Measurements from ENCODE around the gene JPH2.
A peak's percentile ranks its signal among the peaks of the same experiment; 100 is the strongest.
"Not testable (repeated sequence)": the region's sequence is repeated elsewhere in the genome, so short reads cannot be mapped to it uniquely, and the experiment has no call there.

Gene JPH2

GRCh38 chr20:44211177-44212039 is 24.4 kb upstream of the JPH2 start:
- DNase-seq: no peak

GRCh38 chr20:44210406-44211176 is 23.6 kb upstream of the JPH2 start, which contains the start of gene OSER1:
Gene OSER1, minus strand, starts transcription at chr20:44210771. Its CDS starts 3,814 bp downstream, at chr20:44206957.
- peak; percentile 96 for DNase-seq

DNA sequence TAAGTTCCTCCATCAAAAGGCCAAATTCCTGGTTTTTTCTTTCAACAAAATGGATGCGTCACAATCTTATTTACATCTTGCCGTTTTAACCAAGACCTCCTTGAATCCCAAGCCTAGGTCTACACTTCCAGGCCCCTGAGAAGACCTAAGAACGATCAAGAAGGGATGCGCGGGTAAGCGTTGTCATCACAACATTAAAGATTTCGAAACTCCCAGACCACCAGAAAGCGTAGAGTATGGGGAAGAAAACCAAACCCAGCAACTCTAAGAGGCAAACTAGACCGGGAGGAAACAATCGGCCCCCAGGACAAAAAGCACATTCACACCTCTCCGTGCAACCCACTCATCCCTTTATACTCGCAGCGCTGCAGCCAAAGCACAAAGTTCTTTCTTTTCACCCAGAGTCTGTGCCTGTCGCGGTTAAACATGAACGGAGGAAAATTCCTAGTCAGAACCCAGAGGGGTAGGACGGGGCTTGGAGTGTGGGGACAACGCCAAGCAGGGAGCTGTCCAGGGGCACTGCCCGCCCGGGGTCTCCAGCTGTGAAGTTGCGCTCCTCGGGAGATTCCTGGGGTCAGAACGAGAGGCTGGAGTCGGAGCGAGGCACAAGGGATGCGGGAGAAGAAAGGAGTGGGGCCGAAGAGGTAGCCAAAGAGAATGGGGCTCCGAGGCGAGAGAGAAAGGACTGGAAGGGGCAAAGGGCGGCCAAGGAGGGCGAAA is 22.9 kb upstream of the JPH2 start:
- DNase-seq: no peak

GRCh38 chr20:44208770-44209169 is 21.8 kb upstream of the JPH2 start:
- DNase-seq: no peak

GRCh38 chr20:44208165-44208564 is 21.2 kb upstream of the JPH2 start:
- no peak for DNase-seq

DNA sequence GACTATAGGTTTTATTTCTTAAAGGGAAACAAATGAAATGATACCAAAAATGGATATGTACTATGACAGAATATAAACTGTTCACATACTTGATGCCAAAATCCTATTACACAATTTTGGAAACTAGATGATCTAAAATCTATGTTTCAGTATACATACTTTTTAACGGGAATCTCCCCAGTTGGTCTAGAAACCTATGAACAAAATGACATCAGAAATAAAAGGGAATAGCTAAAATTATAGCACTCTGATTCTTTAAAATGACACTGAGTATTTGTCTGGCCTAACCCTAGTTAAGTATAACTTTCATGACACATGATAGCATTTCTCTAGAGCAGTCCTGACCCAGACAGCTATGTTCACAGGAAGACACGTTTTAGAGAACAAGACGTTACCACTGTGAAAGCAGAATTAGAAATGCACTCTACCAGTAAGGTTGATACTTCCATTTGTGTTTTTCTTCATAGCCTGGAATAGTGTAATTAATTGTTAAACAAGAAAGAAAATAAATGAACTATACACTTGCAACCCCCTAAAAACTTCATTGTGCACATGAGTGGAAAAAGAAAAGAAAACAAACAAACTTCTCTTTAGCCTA is 20.2 kb upstream of the JPH2 start:
- DNase-seq: no peak

GRCh38 chr20:44206132-44206531 is 19.1 kb upstream of the JPH2 start:
- DNase-seq: no peak

- no peak for DNase-seq
These were observed 17.8 kb upstream of the JPH2 start for GRCh38 chr20:44204832-44205215.

- no peak for DNase-seq
These were observed 17.3 kb upstream of the JPH2 start for GRCh38 chr20:44204156-44204831.

DNA sequence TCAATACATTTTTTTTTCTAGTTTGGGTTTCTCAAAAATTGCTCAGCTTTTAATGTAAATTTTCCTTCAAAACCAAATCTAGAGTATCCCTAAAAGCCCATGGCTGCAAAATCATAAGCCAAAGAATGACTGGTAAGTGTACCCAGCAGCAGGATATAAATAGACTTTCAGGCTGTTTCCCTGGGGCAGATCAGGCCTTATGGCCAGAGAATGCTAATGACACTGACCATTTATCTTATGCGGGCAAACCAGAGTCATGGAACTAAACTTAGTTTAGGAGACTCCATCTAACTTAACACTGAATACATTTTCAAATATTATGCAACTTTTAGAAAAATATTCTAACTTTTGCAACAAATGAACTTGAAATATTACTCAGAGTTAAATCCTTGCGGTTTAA is 16.2 kb upstream of the JPH2 start:
- DNase-seq: no peak

GRCh38 chr20:44200983-44201382 is 14.0 kb upstream of the JPH2 start:
- DNase-seq: no peak

DNA sequence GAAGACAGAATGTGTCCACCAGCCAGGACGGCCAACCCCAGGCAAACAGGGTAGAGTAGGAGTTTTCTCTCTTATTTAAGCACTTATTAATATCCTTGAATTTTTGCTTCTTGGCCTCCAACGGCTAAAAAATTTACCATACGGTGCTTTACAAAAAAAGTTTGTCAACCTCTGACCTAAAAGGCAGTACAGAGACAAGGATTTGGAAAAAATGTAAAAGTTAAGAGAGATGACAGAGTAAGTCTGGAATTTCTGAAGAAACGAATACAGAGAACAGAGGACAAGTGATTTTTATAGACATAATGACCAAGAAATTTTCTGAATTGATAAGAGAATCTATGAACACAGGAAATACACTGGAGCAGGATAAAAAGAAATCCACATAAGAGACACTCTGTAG is 13.4 kb upstream of the JPH2 start:
- no peak for DNase-seq

DNA sequence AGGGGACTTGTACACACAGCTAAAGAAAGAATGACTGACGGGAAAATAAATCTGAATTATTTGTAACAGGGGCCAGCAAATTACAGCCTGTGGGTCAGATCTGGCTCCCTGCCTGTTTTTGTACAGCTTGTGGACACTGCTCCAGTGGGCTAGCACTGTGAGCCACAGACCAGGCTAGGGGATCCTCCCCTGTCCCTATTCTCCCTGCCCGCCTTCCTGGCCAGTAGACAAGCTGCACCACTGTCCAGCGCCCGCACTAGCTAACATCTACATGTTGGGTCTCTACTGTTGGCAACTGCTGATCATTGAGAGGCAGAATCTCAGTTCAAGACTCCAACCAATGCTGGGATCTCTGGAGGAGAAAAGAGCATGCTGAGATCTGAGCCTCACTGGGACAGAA is 12.9 kb upstream of the JPH2 start:
- DNase-seq: no peak

- DNase-seq: no peak
These were observed 11.9 kb upstream of the JPH2 start for GRCh38 chr20:44198872-44199271.

DNA sequence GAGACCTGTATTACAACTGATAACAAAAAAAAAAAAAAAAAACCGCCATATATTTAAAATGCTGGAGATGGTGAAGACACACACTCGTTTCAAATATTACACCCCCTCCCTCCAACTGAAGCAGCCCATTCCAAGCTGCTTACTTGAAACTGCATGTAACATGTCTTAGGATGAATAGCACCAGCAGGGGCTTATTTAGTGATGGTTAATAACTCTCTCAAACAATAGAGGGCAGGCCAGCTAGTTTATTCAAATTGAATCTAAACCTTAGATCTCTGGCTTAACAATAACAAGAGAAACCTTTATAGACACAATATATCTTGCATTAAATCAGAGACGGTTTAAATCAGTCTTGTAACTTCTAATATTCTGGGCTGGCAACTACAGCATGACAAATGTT is 9.3 kb upstream of the JPH2 start:
- no peak for DNase-seq

DNA sequence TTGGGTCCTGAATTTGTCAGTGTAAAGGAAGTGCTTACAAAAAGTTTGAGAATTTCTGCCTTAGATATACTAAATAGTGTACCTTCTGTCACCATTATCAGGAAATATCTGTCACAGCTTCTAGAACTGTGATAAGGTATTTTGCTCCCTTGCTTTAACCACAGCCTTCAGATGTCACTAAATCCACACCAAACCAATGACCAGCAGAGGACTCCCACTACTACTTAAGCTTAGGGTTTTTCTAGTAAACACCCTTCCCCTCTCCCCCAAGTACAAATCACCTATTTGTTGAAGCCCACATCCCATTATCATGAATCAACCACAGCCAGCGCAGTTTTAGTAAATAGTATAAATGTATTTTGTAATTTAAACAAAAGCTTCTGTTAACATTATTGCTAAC is 8.6 kb upstream of the JPH2 start:
- no peak for DNase-seq

- no peak for DNase-seq
These were observed 6.8 kb upstream of the JPH2 start for GRCh38 chr20:44193801-44194200.

DNA sequence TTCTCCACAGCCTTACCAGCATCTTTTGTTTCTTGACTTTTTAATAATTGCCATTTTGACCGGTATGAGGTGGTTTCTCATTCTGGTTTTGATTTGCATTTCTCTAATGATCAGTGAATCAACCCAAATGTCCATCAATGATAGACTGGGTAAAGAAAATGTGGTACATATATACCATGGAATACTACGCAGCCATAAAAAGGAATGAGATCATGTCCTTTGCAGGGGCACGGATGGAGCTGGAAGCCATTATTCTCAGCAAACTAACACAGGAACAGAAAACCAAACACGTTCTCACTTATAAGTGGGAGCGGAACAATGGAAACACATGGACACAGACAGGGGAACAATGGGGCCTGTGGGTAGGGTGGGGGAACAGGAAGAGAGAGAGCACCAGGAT is 4.7 kb upstream of the JPH2 start:
- DNase-seq: not testable (repeated sequence)

GRCh38 chr20:44190197-44190852 is 3.3 kb upstream of the JPH2 start:
- DNase-seq: peak; percentile 14

GRCh38 chr20:44188752-44189151 is 1.8 kb upstream of the JPH2 start:
- DNase-seq: no peak

GRCh38 chr20:44187772-44188709 is 1.1 kb upstream of the JPH2 start:
- no peak for DNase-seq

Measured in GDM1 (cell line).